ENCODE data around the gene SP2. TPM values are rescaled to one million over a fixed set of nuclear protein-coding genes. Genes with fewer than 3 reads are reported as not detected.

SP2 gene
- total RNA-seq, 1 donor from 2014 or later, result 1.6 TPM

DNA sequence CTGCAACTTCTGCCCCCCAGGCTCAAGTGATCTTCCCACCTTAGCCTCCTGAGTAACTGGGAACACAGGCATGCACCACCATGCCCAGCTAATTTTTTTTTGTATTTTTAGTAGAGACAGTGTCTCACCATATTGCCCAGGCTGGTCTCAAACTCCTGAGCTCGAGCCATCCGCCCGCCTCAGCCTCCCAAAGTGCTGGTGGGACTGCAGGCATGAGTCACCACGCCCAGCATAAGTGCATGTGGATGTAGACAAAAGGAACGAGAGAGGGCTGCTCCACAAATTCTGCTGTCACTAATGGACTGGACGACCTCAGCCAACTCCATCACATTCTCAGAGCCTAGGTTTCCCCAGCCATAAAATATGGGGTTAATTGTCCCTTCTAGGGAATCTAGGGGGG is 7.7 kb upstream of the SP2 start:
- Histone ChIP-seq H3K9ac (no peak overlapping the region), H3K4me2 (no peak overlapping the region), H3K9me3 (ENCODE audit: low read depth) (no peaks in the 10 kb centered on the region), H3F3A (ENCODE audit: low read depth) (no peaks in the 10 kb centered on the region), H3K4me3 (no peak overlapping the region), H3K27me3 (no peaks in the 10 kb centered on the region), H3K36me3 (no peaks in the 10 kb centered on the region), H3K27ac (no peak overlapping the region), H2AFZ (replicated peaks) (no peak overlapping the region), H3K4me1 (peaks cover 9% of the 10 kb centered on the region), H3K79me2 (ENCODE audit: low read depth) (no peaks in the 10 kb centered on the region), H4K20me1 (ENCODE audit: low read depth) (no peaks in the 10 kb centered on the region)
- Mint-ChIP-seq H3K27ac (no peak overlapping the region), H3K4me1 (peaks cover 8% of the 10 kb centered on the region), H3K4me3 (no peak overlapping the region), H3K27me3 (ENCODE audit: insufficient read depth, low read depth) (peaks cover 2% of the 10 kb centered on the region), H3K36me3 (no peaks in the 10 kb centered on the region), H3K9me3 (no peaks in the 10 kb centered on the region)
- no peak for DNase-seq (ENCODE audit: low spot score)
- TF ChIP-seq CTCF (IDR thresholded peaks at IDR 0.05) (no peak), EZH2phosphoT487 (IDR thresholded peaks at IDR 0.05) (no peak), EZH2 (IDR thresholded peaks at IDR 0.05) (no peak)

DNA sequence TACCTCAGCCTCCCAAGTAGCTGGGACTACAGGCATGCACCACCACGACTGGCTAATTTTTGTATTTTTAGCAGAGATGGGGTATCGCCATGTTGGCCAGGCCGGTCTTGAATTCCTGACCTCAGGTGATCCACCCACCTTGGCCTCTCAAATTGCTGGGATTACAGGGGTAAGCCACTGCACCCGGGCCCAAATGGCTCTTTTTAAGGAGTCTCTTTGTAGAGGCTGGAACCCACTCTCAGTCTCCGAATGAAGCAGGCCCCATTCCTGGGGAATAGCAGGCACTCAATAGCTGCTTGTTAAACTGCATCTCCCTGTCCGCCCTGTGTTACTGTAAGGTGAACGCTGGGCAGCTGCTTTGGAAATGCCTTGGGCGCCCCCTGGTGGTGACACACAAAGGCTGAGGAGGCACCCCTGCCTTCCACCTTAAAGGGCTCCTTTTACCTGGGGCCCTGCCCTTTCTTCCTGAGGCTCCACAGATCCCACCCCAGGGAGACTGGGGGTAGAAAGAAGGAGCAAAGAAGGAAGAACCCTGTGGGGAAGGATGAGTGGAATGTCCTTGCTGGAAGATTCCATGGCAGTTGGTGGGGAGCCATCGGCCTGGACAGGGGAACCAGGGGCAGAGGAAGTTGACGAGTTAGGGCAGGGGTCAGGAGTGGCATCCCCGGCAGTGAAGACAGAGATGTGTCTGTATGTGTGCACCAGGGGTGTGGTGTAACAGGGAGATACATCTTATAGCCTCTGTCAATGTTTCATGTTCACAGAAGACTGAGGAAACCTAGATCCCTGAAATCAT is 6.1 kb upstream of the SP2 start:
- peak; percentile 91 for DNase-seq (ENCODE audit: low spot score)
- H3K9me3 Mint-ChIP-seq, result no peaks in the 10 kb centered on the region
- no peak overlapping the region for H3K4me3 Mint-ChIP-seq
- Histone ChIP-seq H3K9ac (no peak overlapping the region), H3K4me3 (no peak overlapping the region), H3K9me3 (ENCODE audit: low read depth) (no peaks in the 10 kb centered on the region), H4K20me1 (ENCODE audit: low read depth) (no peaks in the 10 kb centered on the region), H3F3A (ENCODE audit: low read depth) (peaks cover 5% of the 10 kb centered on the region), H3K36me3 (no peaks in the 10 kb centered on the region), H3K4me2 (no peak overlapping the region), H3K4me1 (peaks cover 13% of the 10 kb centered on the region), H2AFZ (replicated peaks) (no peak overlapping the region), H3K27ac (no peak overlapping the region), H3K79me2 (ENCODE audit: low read depth) (no peaks in the 10 kb centered on the region), H3K27me3 (no peaks in the 10 kb centered on the region)
- no peaks in the 10 kb centered on the region for H3K36me3 Mint-ChIP-seq
- H3K4me1 Mint-ChIP-seq, result peaks cover 18% of the 10 kb centered on the region
- TF ChIP-seq EZH2 (IDR thresholded peaks at IDR 0.05), result no peak
- TF ChIP-seq CTCF (IDR thresholded peaks at IDR 0.05), result peak; percentile 99
- no peaks in the 10 kb centered on the region for H3K27me3 Mint-ChIP-seq (ENCODE audit: insufficient read depth, low read depth)
- H3K27ac Mint-ChIP-seq, result no peak overlapping the region

- Mint-ChIP-seq H3K4me3 (no peak overlapping the region), H3K27ac (no peak overlapping the region), H3K36me3 (no peaks in the 10 kb centered on the region), H3K27me3 (ENCODE audit: insufficient read depth, low read depth) (peaks cover 2% of the 10 kb centered on the region), H3K4me1 (peaks cover 11% of the 10 kb centered on the region), H3K9me3 (no peaks in the 10 kb centered on the region)
- Histone ChIP-seq H4K20me1 (ENCODE audit: low read depth) (no peaks in the 10 kb centered on the region), H3K4me3 (no peak overlapping the region), H3K4me2 (no peak overlapping the region), H3K9me3 (ENCODE audit: low read depth) (no peaks in the 10 kb centered on the region), H3K9ac (no peak overlapping the region), H3K27ac (no peak overlapping the region), H3K27me3 (no peaks in the 10 kb centered on the region), H3K36me3 (no peaks in the 10 kb centered on the region), H3K4me1 (peaks cover 4% of the 10 kb centered on the region), H3F3A (ENCODE audit: low read depth) (peaks cover 5% of the 10 kb centered on the region), H3K79me2 (ENCODE audit: low read depth) (peaks cover 2% of the 10 kb centered on the region), H2AFZ (replicated peaks) (no peak overlapping the region)
- no peak for DNase-seq (ENCODE audit: low spot score)
- TF ChIP-seq EZH2phosphoT487 (IDR thresholded peaks at IDR 0.05) (no peak), EZH2 (IDR thresholded peaks at IDR 0.05) (no peak), CTCF (IDR thresholded peaks at IDR 0.05) (no peak)
These were observed 4.4 kb upstream of the SP2 start for GRCh38 chr17:47891545-47892088.

Data from neural progenitor cell (in vitro differentiated cells).